HT-29 (cell line): ENCODE measurements around the gene SETD3. TPM values are rescaled to one million over a fixed set of nuclear protein-coding genes. Genes with fewer than 3 reads are reported as not detected.

ENCODE experiments used
- DNase-seq: peaks from one replicate; pipeline ENCODE4 v3.0.0-alpha.2; 2015; ENCODE audit warnings: low spot score
- total RNA-seq: library from RNA; depleted of rRNA; stranded (reverse); fragments of >200 nt; shearing (Covaris generic); gene quantifications from 2 replicates; pipeline ENCODE4 v1.2.3, GENCODE V29; 2014

Gene SETD3
- total RNA-seq, 1 experiment from 2014 or later, result 24.8 TPM

GRCh38 chr14:99424306-99424877 is 56.3 kb downstream of the SETD3 start:
- no peak for DNase-seq

- DNase-seq, result no peak
Observed at GRCh38 chr14:99423434-99423833, 57.2 kb downstream of the SETD3 start.

GRCh38 chr14:99422228-99423010 is 58.2 kb downstream of the SETD3 start:
- peak; percentile 23 for DNase-seq

DNA sequence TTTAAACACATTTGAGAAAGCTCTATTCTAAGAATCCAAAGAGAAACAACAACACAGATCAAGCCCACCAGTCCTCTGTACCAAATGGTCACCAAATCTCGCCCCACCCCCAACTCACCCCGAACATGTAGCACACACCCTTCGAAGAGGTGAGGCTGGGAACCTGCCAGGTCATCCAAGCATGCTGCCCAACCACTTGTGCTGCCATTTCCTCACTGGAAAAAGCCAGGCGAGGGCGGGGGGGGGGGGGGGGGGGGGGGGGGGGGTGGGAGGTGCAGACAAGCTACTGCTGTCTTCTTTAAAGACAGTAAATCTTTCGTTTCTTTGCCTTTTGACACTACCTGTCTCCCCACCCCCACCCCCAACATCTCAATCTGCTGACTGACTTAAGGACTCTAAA is 59.9 kb downstream of the SETD3 start:
- no peak for DNase-seq

- no peak for DNase-seq
Observed at GRCh38 chr14:99419905-99420304, 60.8 kb downstream of the SETD3 start.

DNA sequence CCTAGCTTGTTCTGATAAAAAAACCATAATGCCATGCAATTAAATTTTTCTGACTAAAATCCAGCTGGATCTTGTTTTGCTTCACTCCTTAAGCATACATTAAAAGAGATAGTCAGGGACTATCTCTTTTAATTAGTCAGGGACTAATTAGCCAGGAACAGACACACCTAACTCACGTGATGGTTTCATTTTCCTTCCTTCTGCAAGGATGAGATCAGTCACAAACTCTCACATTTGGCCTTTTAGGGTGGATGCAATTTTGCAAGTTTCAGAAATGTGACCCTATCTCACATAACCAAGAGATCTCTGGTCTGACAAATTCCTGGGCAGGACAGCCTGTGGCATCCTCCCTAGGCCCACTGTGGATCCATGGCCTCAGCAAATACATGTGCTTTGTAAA is 62.4 kb downstream of the SETD3 start:
- no peak for DNase-seq

DNA sequence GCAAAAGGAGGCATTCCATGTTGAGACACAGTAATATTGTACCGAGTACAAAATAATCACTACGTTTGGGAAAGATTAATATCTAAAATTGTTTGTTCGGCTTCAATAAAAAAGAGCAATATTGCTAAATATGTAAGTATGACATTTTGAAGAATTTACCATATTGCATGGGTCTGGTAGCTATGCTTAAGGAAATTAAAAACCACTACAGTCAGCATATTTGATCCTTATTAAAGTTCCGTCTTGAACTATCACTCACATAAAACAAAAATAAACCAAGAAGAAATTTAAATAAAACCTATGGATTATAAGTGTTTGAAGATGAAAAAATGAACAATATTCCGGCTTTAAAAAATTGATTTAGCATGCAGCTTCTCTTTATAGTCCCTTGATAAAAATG is 63.8 kb downstream of the SETD3 start:
- no peak for DNase-seq

- DNase-seq, result peak; percentile 90
Observed at GRCh38 chr14:99415496-99416281, 65.0 kb downstream of the SETD3 start.

DNA sequence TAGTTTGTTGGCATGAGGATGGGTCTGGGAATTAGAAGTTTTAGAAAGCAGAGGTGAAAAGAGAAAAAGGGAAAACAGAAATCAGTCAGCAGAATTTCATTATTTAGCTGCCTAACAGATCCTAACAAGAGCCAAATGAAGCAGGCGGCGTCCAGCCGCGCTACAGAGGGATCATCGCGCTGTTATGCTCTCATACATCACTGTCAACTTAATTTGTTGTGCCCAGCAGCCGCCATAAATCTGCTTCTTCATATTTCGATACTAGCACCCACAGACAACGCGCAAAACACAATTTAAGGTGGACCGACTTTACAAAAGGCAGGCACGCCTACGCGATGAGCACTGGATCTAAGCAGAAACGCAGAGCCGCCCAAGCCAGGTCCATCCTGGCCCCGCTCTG is 66.7 kb downstream of the SETD3 start:
- no peak for DNase-seq

DNA sequence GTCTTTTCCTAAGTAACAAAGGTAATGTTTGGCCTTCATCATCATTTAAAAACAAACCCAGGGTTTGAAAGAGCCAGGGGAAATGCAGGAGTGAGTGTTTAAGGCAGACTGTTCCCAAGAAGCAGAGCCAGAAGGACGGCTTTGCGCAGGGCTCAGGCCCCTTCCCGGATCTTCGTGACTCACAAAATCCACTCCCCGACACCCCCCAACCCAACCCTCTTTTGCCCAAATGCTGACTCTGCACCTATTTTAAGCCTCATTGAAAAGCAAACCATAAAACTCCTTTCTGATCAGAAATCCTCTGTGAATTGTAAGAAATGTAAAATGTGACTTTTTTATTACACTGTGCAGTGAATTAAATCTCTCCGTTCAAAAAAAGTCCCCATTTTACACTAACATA is 67.5 kb downstream of the SETD3 start:
- no peak for DNase-seq

DNA sequence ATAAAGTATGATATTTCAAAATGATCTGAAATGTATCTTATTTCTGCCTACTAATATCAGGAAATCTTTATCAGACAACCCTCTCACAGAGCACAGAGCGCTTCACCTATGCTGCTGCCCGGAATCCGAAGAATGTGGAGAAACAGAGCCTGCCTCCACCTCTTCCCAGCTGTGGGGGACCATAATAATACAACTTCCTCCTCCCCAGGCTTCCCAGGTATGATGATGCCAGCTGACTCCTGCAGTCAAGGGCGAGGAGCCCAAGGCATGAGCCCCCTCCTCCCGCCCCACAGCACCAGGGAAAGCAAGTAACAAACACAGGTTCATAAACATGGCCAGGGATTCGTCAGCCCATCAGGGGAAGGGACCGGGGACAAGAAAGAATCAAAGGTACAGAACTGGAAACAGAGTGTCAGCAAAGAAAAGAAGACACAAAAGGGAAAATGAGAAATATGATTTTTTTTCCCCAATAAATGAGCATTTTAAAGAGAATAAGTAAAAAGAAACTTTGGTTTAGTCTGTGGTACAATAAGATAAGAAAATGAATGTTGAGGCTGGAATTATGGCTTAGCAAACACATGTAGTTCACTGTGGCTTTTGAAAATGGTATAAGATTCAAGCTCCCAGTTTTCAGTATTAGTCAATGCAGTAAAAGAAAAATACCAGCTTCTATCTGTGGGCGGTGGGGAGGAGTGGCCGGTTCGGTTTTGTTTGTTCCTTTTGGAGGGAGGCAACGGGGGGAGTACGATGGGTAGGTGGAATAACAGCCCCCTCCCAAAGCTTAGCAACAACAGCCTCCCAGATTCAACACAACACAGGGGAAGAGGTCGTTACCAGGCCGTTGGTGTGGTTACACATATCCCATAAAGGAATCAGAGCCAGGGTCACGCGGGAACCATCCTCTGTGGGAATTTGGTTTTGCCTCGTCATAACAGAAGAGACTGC is 68.3 kb downstream of the SETD3 start:
- no peak for DNase-seq

DNA sequence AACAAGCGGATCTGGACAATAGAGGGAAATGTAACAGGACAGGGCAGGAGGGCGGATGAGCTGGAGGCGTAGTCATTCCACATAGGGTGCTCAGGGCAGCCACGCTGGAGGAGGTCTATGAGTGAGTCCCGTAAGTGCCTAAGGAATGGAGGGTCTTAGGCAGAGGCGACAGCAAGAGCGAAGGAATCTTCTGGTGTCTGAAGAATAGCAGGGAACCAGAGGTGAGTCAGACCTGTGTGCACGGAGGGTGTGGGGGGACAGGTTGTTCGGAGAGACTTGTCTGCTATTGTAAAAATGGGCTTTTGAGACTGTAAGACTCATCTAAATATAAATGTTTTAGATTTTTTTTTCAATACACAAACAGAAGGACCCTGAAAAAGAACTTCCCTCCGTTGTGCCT is 70.6 kb downstream of the SETD3 start:
- DNase-seq, result no peak

GRCh38 chr14:99408971-99409289 is 71.7 kb downstream of the SETD3 start:
- no peak for DNase-seq

DNA sequence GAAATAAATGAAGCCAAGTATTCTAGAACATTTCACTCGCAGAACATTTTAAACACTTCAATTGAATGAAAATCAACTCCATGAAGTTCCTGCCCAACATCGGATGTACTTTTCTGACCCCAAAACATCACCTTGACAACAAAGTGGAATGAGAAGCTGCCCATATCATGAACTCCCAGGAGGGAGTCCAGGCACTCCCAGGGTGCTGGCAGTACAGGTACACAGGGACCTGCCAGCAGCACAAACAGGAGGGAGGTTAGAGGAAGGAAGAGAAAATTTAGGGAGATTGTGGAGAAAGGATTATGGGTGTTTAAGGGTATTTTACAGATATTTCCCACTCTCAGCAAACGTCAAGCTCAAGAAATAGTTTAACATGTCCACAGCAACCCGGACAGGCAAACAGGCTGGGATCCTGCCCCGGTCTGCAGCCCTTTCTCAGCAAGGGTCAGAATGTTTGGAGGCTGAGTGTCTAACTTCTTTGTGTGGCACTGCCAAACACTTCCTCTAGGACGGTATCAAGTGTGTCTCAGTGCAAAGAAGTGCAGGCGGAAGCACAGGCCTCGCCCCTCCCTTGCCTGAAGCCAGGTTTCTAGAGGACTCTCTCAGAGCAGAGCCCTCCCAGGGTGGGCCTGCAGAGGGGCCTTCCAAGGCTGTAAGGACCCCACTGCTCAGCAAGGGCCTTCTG is 72.2 kb downstream of the SETD3 start:
- DNase-seq, result no peak

GRCh38 chr14:99407416-99407815 is 73.2 kb downstream of the SETD3 start:
- no peak for DNase-seq

DNA sequence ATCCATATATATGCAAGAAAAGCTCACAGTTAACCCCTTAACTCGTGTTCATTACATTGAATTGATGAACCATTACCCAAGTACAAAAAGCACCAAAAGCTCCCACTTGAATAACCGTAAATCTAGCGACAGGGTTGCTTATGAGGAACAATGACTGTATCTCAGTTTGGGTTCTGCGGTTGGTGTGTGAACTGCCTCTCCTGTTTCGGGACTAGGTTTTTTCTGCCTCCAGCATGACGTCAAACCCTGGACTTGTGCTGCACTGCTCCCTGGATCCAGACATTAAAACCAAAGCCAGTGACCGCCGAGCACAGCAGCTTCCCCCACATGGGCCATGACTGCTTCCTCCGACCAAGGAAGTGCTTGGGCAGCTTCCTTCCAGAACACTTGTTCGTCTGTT is 77.7 kb downstream of the SETD3 start:
- DNase-seq, result no peak

- DNase-seq, result no peak
Observed at GRCh38 chr14:99402285-99402648, 78.4 kb downstream of the SETD3 start.

- no peak for DNase-seq
Observed at GRCh38 chr14:99401621-99402284, 78.9 kb downstream of the SETD3 start.

GRCh38 chr14:99401211-99401610 is 79.4 kb downstream of the SETD3 start:
- no peak for DNase-seq

DNA sequence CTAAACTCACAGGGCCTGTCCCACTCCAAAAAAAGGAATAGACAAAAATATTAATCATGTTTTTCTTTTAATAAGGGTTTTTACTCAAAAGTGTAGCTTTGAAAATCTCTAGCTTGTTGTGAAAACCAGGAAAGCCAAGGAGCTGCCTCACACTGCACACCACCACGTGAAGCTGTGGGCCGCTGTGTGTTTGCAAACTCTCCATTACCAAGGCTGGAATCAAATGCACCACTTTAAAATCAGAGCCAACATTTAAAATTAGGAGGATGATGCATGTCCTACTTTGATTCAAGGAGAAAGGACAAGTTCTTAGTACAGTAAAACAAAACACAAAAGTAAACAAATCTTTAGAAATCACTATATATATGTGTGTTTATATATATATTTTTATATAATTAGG is 83.0 kb downstream of the SETD3 start:
- no peak for DNase-seq
